Activated CD4-positive, alpha-beta T cell treated with anti-CD3 and anti-CD28 coated beads, Interleukin-2, amount 50 U/mL, for 16 hours (primary cell): Measurements from ENCODE around the gene DLEC1.

Experiments
- DNase-seq: peaks from one replicate; pipeline ENCODE4 v3.0.0-alpha.2; 2020

The DLEC1 gene

DNA sequence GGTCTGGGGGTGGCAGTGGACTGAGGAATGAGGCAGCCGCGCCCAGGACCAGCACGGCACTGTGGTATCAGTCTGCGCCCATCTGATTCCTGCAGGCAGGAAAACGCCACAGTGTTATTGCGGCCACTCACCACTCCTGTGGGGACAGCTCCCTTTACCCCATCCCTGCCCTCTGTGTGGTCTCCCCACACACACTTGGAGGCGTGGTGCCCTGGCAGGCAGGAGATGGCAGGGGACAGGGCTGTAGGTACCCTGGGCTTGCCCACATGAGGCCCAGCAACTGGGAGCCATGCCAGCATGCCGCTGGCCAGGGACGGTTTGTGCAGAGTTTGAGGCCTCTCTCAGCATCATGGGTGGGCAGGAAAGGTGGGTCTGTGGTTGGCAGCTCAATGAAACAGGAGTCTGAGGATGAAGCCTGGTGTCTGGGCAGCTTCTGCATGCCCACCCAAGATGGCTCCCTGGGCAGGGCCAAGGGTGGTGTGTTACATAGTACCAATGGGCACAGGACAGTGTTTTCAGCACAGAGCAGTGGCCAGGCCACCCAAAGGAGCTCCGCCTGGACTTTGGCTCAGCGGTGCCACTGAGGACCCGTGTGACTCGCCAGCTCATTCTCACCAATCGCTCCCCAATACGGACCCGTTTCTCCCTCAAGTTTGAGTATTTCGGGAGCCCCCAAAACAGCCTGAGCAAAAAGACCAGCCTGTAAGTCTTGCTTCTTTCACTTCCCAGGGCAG lies 70.7 kb downstream of the DLEC1 start:
- DNase-seq, result no peak

DNA sequence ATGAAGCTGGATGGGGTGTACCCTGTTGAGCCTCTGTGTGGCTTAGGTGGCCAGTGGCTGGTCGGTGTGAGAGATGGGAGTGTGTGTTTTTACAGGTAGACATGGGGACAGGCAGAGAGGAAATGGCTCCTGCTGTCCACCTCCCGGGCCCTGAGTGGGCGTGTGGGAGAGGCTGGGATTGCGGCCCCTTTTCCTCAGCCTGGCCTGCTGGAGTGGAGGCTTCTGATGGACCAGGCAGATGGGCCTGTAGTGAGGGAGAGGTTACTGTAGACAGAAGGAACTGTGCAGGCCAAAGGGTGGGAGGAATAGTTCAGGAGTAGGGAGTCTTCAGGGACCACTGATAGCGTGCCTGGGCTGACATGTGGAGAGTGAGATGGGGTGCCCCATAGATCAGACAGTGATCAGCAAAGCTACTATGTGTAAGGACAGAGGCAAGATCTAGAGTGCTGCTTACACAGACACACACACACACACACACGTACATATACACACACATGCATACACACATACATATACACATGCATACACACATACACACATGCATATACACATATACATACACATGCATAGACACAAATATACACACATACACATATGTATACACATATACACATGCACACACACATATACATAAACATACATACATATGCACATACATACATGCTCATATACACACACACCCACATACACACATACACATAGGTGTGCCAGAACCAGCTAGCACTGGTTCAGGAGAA lies 71.5 kb downstream of the DLEC1 start:
- no peak for DNase-seq

DNA sequence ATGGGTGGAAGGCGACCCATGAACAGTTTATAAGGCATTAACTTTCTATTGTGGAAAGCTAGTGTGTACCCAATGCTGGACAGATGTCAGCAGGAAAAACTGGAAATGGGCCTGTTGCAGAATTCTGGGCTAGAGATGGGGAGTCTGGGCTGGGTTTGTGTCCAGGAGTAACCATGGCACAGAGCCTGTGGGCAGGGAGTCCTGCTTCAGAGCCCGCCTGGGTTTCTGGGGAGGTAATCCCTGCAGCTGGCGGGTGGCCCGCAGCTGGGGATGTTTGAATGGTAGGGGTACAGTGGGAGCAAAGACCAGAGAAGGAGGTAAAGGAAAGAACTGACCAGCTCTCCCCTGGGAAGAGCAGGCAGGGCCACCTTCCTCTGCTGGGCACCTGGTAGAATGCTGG lies 72.2 kb downstream of the DLEC1 start:
- DNase-seq, result no peak

GRCh38 chr3:38111696-38112377 lies 72.8 kb downstream of the DLEC1 start:
- no peak for DNase-seq

DNA sequence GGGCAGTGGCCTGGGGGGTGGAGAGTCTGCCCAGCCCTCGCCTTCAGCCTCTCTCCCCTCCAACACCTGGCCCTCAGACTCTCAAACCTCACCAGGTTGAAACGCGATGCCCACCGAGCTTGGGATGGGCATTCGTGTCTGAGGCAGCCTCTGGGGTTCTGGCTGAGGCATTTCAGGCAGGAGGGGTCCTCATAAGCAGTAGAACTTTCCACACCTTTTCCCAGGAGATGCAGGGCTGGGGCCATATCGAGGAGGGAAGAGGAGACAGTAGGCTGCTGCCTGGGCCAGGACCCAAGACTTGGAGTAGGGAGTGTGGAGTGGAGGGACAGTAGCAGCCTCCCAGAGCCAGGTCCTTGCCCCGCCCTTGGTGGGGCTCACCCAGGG lies 73.4 kb downstream of the DLEC1 start:
- DNase-seq, result no peak

- DNase-seq, result no peak
Measured at GRCh38 chr3:38114052-38114874, 75.3 kb downstream of the DLEC1 start.

- DNase-seq, result no peak
Measured at GRCh38 chr3:38114875-38115644, 76.1 kb downstream of the DLEC1 start.

DNA sequence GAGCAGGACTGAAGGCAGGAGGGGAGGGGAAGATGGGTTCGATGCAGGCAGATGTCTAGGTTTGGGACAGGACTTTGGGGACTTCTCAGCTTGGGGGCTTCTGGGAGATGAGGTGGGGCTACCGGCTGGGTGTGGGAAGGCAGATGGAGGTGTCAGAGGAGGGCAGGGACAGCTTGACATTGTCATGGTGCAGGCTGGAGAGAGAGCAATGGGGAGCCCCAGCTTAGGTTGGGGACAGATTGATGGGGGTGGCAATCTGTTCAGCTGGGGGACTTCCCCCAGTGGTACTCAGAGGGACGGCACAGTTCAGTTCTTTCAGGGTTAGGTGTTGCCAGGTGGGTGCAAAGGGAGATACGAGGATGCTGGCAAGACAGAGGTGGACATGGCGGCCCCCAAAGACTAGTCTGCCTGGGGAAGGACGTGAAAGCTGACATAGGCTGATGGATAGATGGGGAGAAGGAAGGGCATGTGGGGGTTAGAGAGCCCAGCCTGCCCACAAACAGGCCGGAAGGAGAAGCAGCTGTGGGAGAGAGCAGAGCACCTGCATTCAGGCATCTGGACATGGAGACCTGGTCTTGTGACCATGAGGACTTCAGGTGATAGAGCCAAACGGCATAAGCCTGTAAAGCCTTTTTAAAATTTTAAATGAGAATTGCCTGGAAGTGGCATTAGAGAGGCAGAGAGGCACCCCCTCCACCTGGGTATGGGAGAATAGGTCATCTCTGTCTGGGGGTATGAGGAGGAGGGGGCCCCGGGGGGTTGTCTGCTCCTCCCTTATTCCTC lies 76.8 kb downstream of the DLEC1 start:
- no peak for DNase-seq

- no peak for DNase-seq
Measured at GRCh38 chr3:38116471-38117162, 77.6 kb downstream of the DLEC1 start.

DNA sequence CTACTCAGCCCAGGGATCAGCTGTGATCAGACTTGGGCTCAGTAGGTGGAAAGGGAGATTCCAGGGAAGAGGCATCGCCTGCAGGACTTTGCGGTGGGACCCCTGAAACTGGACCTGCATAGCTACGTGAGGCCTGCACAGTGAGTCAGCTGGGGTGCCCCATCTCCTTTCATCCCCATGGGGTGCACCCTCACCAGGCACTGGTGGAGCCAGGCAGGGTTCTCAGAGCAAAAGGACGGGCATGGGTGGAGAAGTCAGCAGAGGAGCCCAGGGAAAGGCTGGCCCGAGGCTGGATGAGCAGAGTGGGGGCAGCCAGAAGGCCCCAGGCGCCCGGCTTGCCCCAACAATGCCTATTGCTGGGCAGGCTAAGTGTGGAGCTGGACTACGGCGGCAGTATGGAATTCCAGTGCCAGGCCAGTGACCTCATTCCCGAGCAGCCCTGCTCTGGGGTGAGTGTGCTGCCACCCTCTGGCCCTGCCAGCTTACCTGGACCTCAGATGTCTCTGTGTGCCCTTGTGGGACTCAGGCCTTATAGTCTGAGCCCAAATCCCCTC lies 78.2 kb downstream of the DLEC1 start:
- no peak for DNase-seq

- DNase-seq, result peak; percentile 82
Measured at GRCh38 chr3:38117748-38118420, 78.9 kb downstream of the DLEC1 start.

DNA sequence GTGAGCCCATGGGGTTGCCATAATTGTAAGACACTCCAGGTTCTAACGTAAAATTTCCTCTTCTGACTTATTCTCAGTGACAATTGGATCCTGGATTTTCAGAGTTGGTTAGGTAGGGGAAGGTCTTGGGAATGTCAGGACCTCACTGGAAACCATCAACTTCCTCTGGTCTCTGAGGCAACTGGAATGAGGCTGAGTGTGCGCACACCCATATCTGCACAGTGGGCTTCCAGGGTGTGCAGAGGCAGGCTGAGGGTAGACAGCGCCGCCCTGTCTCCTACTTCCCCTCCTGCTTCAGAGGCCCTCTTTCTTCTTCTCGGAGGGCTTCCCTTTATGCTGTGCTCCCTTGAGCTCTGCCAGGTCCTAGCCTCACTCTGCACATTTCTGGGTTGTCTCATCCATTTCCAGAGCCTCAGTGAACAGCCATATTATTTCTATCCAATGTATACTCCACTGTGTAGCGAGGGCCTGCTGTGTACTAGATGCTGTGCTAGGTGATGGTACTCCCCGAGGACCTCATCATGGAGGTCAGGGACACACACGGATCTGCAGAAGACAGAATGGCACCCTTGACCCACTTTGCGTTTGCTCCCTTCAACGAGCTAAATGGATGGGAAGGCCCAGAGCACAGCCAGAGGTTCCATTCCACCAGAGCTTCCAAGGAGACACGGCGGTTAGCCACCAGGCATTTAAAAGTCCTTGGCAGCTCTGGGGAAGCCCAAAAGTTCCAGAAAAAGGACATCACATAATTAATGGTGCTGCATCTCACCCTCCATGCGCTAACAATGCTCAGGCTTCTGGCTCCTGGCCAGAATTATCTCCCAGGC lies 79.6 kb downstream of the DLEC1 start:
- no peak for DNase-seq

GRCh38 chr3:38119248-38119544 lies 80.2 kb downstream of the DLEC1 start:
- DNase-seq, result no peak

GRCh38 chr3:38119821-38120692 lies 81.0 kb downstream of the DLEC1 start:
- no peak for DNase-seq

GRCh38 chr3:38120693-38121450 lies 81.9 kb downstream of the DLEC1 start:
- no peak for DNase-seq

GRCh38 chr3:38121451-38121831 lies 82.4 kb downstream of the DLEC1 start:
- DNase-seq, result no peak

- DNase-seq, result no peak
Measured at GRCh38 chr3:38121832-38122461, 82.9 kb downstream of the DLEC1 start.
